GM23338 (cell line): ENCODE measurements around the gene SEC14L3. TPM values are rescaled to one million over a fixed set of nuclear protein-coding genes. Genes with fewer than 3 reads are reported as not detected.
A peak's percentile ranks its signal among the peaks of the same experiment; 100 is the strongest.

Source experiments
- ATAC-seq: fragments of 200-7000 bp; cut with Tn5 transposase; 3 replicates; pipeline ENCODE4 v1.9.1; 2020
- DNase-seq: peaks from one replicate; pipeline ENCODE4 v3.0.0-alpha.2; 2015; ENCODE audit warnings: low spot score
- H2AFZ ChIP-seq: fragments of 200-600 bp; sonication (generic); 2 replicates; pipeline ENCODE4 v1.8.0; 2016; ENCODE audit warnings: antibody characterized with exemption, mild to moderate bottlenecking, moderate library complexity
- H3F3A ChIP-seq: fragments of 200-600 bp; sonication (generic); replicated peaks from 2 replicates; pipeline ENCODE4 v1.8.0; 2017; ENCODE audit warnings: antibody characterized with exemption, mixed run types, low read depth
- H3K27ac ChIP-seq: fragments of 200-600 bp; sonication (generic); 2 replicates; pipeline ENCODE4 v1.6.1; 2016; ENCODE audit warnings: low read depth
- H3K27me3 ChIP-seq: fragments of 200-600 bp; sonication (generic); 2 replicates; pipeline ENCODE4 v1.8.0; 2016; ENCODE audit warnings: mild to moderate bottlenecking, mixed run types, moderate library complexity; ENCODE audit not compliant: insufficient read depth
- H3K36me3 ChIP-seq: fragments of 200-600 bp; sonication (generic); 2 replicates; pipeline ENCODE4 v1.8.0; 2016; ENCODE audit warnings: mild to moderate bottlenecking; ENCODE audit not compliant: insufficient read depth
- H3K4me1 ChIP-seq: fragments of 200-600 bp; sonication (generic); 2 replicates; pipeline ENCODE4 v1.8.0; 2016; ENCODE audit warnings: mild to moderate bottlenecking, moderate library complexity; ENCODE audit not compliant: insufficient read depth
- H3K4me2 ChIP-seq: fragments of 200-600 bp; sonication (generic); 2 replicates; pipeline ENCODE4 v1.7.1; 2017; ENCODE audit warnings: mixed run types
- H3K4me3 ChIP-seq: fragments of 200-600 bp; sonication (generic); 2 replicates; pipeline ENCODE4 v1.6.1; 2016; ENCODE audit warnings: mixed run types
- H3K79me2 ChIP-seq: fragments of 200-600 bp; sonication (generic); replicated peaks from 2 replicates; pipeline ENCODE4 v1.8.0; 2017; ENCODE audit warnings: mild to moderate bottlenecking; ENCODE audit not compliant: insufficient read depth
- H3K9me2 ChIP-seq: fragments of 200-600 bp; sonication (generic); 2 replicates; pipeline ENCODE4 v1.8.0; 2017; ENCODE audit not compliant: insufficient read depth
- H4K20me1 ChIP-seq: fragments of 200-600 bp; sonication (generic); replicated peaks from 2 replicates; pipeline ENCODE4 v1.8.0; 2017; ENCODE audit warnings: mild to moderate bottlenecking; ENCODE audit not compliant: insufficient read depth
- H3K27ac Mint-ChIP-seq: 2 replicates; pipeline ENCODE4 v1.8.0; 2020; ENCODE audit warnings: inconsistent platforms, mild to moderate bottlenecking, moderate library complexity, mixed read lengths
- H3K27me3 Mint-ChIP-seq: 3 replicates; pipeline ENCODE4 v1.8.0; 2022; ENCODE audit warnings: low read depth, mild to moderate bottlenecking, moderate library complexity, mixed read lengths, inconsistent platforms; ENCODE audit not compliant: insufficient read depth, poor library complexity
- H3K36me3 Mint-ChIP-seq: 3 replicates; pipeline ENCODE4 v1.8.0; 2021; ENCODE audit warnings: low read depth, mild to moderate bottlenecking, inconsistent platforms, moderate library complexity, mixed read lengths
- H3K4me1 Mint-ChIP-seq: 3 replicates; pipeline ENCODE4 v1.8.0; 2020; ENCODE audit warnings: mild to moderate bottlenecking, inconsistent platforms, mixed read lengths
- H3K4me3 Mint-ChIP-seq: 3 replicates; pipeline ENCODE4 v1.8.0; 2021; ENCODE audit warnings: moderate library complexity, mild to moderate bottlenecking, inconsistent platforms, mixed read lengths
- H3K9me3 Mint-ChIP-seq: 3 replicates; pipeline ENCODE4 v1.8.0; 2020; ENCODE audit warnings: moderate library complexity, mild to moderate bottlenecking, inconsistent platforms, mixed read lengths
- CREB1 ChIP-seq: fragments of 250-450 bp; sonication (Bioruptor Pico); IDR thresholded peaks from 2 replicates; pipeline ENCODE4 v1.5.0; 2020; ENCODE audit warnings: low read depth, mild to moderate bottlenecking, moderate library complexity
- CTCF ChIP-seq, 2 experiments: fragments of 200-600 bp in 1 of 2; sonication (generic) in 1 of 2; conservative IDR thresholded peaks; 2 replicates each; pipeline versions ENCODE4 v1.5.1 to v1.6.1; 2016 to 2017; ENCODE audit warnings: antibody characterized with exemption in 2 of 2, low read depth in 2 of 2, mild to moderate bottlenecking in 2 of 2, moderate library complexity in 1 of 2
- ETS1 ChIP-seq: IDR thresholded peaks from 2 replicates; pipeline ENCODE4 v1.6.1; 2016; ENCODE audit warnings: antibody characterized with exemption
- EZH2 ChIP-seq: fragments of 200-600 bp; sonication (generic); IDR thresholded peaks from one replicate; pipeline ENCODE4 v1.8.0; 2017; ENCODE audit warnings: antibody characterized with exemption, mild to moderate bottlenecking, low read depth; ENCODE audit not compliant: unreplicated experiment
- EZH2phosphoT487 ChIP-seq: fragments of 200-600 bp; sonication (generic); IDR thresholded peaks from one replicate; pipeline ENCODE4 v1.8.1; 2018; ENCODE audit warnings: antibody characterized with exemption; ENCODE audit not compliant: unreplicated experiment
- JUNB ChIP-seq: IDR thresholded peaks from one replicate; pipeline ENCODE4 v1.6.1; 2016; ENCODE audit warnings: antibody characterized with exemption; ENCODE audit not compliant: unreplicated experiment
- NANOG ChIP-seq: IDR thresholded peaks from 2 replicates; pipeline ENCODE4 v1.6.1; 2016; ENCODE audit warnings: antibody characterized with exemption, borderline replicate concordance
- POLR2AphosphoS5 ChIP-seq: IDR thresholded peaks from 2 replicates; pipeline ENCODE4 v1.6.1; 2016; ENCODE audit warnings: antibody characterized with exemption, low read depth
- REST ChIP-seq: IDR thresholded peaks from one replicate; pipeline ENCODE4 v1.6.1; 2018; ENCODE audit warnings: antibody characterized with exemption; ENCODE audit not compliant: unreplicated experiment
- STAT1 ChIP-seq: IDR thresholded peaks from one replicate; pipeline ENCODE4 v1.6.1; 2016; ENCODE audit warnings: antibody characterized with exemption; ENCODE audit not compliant: unreplicated experiment
- ZNF114 ChIP-seq: fragments of 250-450 bp; sonication (Bioruptor Pico); IDR thresholded peaks from 2 replicates; pipeline ENCODE4 v1.5.0; 2020; ENCODE audit warnings: mild to moderate bottlenecking, moderate library complexity
- ZNF331 ChIP-seq: fragments of 250-450 bp; sonication (Bioruptor Pico); IDR thresholded peaks from 2 replicates; pipeline ENCODE4 v1.5.0; 2020; ENCODE audit warnings: low read depth, mild to moderate bottlenecking, moderate library complexity
- polyA plus RNA-seq: library from polyadenylated mRNA; unstranded; fragments of >200 nt; fragmentation: Nextera tagmentation; extraction: Ambion mirVana; gene quantifications from 2 replicates; pipeline ENCODE4 v1.2.1, GENCODE V29; 2016
- total RNA-seq: library from RNA; depleted of rRNA; stranded (reverse); fragments of >200 nt; shearing (Covaris generic); gene quantifications from 2 replicates; pipeline ENCODE4 v1.2.3, GENCODE V29; 2014

Gene SEC14L3
- total and polyA plus RNA-seq, 2 experiments from 2014 or later = not detected

GRCh38 chr22:30422481-30423300 lies 49.1 kb downstream of the SEC14L3 start (continued):
- no peak for TF ChIP-seq EZH2phosphoT487
- TF ChIP-seq STAT1 = no peak
- no peak for TF ChIP-seq JUNB
- TF ChIP-seq EZH2 = no peak
- TF ChIP-seq ZNF331 (CRISPR knock-in tag) = no peak
- no peak for TF ChIP-seq CREB1 (CRISPR knock-in tag)
- no peak for TF ChIP-seq NANOG
- no peak for TF ChIP-seq ZNF114 (CRISPR knock-in tag)
- TF ChIP-seq POLR2AphosphoS5 = no peak

- peaks cover 13% of the 10 kb centered on the region for H3K4me1 ChIP-seq
- peak overlapping the region; percentile 99 for H3K4me2 ChIP-seq
- ATAC-seq (no peak), DNase-seq (no peak)
- H2AFZ ChIP-seq = no peak overlapping the region
- no peaks in the 10 kb centered on the region for H3K9me3 Mint-ChIP-seq
- peaks cover 5% of the 10 kb centered on the region; the same call in 1 of the 2 replicates for H3K79me2 ChIP-seq
- peaks cover 25% of the 10 kb centered on the region for H3K4me1 Mint-ChIP-seq
- H3K27ac ChIP-seq = peak overlapping the region; percentile 92
- peak overlapping the region; percentile 70 for H3K4me3 ChIP-seq
- no peaks in the 10 kb centered on the region for H3K27me3 ChIP-seq
- H4K20me1 ChIP-seq = no peaks in the 10 kb centered on the region
- peaks cover 24% of the 10 kb centered on the region for H3K36me3 Mint-ChIP-seq
- H3K27ac Mint-ChIP-seq = peak overlapping the region; percentile 96
- no peaks in the 10 kb centered on the region for H3K9me2 ChIP-seq
- peaks cover 17% of the 10 kb centered on the region for H3K27me3 Mint-ChIP-seq
- no peaks in the 10 kb centered on the region for H3K36me3 ChIP-seq
- H3K4me3 Mint-ChIP-seq = peak overlapping the region; percentile 92
- TF ChIP-seq CTCF (conservative IDR thresholded peaks at IDR 0.05; ENCODE audit: low read depth in 2 of 2) (no peak), EZH2phosphoT487 (no peak), ETS1 (no peak), NANOG (no peak), STAT1 (no peak), POLR2AphosphoS5 (no peak), JUNB (no peak), REST (no peak), CREB1 (CRISPR knock-in tag) (no peak)
- H3F3A ChIP-seq = peaks cover 20% of the 10 kb centered on the region
Observed at GRCh38 chr22:30421695-30422480, 49.9 kb downstream of the SEC14L3 start.
